HG02571 (cell line): Measurements from ENCODE around the gene ENPP3.
"Not testable (repeated sequence)": the region's sequence is repeated elsewhere in the genome, so short reads cannot be mapped to it uniquely, and the experiment has no call there.

Experiments
- ATAC-seq: cut with Tn5 transposase; IDR thresholded peaks from one replicate; pipeline ENCODE4 v1.9.1; 2021; ENCODE audit warnings: mild to moderate bottlenecking, moderate library complexity; ENCODE audit not compliant: unreplicated experiment

ENPP3 gene

DNA sequence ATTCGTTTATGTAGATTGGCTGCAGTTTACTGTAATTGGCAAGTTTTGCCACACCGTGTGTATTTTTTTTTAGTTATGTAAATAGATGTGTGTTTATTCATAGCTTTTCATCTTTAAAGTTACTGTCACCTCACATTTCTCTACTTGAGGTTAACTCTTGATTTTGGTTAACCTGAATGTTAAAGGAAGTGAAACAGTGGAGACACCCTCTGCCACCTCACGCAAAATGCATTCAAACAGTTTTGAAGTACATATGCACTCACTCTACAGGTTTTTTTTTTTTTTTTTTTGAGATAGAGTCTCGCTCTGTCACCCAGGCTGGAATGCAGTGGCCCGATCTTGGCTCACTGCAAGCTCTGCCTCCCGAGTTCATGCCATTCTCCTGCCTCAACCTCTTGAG, 46.4 kb downstream of the ENPP3 start:
- peak; percentile 55 for ATAC-seq

DNA sequence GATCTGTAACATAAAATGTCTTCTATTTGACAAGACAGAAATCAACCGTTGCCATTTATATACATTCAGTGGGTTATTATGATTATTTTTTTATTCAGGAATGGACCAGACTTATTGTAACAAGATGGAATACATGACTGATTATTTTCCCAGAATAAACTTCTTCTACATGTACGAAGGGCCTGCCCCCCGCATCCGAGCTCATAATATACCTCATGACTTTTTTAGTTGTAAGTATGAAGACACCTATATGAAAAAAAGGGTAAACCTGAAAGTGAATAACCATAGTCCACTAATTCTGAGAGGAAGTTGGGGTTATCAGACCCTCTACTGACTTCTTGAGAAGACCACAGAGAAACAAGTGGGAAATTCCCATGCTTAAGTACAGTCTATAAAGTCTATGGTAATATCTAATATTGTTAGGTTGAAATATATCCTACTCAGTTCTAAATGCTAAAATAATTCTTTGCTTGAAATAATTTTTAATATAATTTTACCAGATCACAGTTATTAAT, 48.2 kb downstream of the ENPP3 start:
- peak; percentile 62 for ATAC-seq

DNA sequence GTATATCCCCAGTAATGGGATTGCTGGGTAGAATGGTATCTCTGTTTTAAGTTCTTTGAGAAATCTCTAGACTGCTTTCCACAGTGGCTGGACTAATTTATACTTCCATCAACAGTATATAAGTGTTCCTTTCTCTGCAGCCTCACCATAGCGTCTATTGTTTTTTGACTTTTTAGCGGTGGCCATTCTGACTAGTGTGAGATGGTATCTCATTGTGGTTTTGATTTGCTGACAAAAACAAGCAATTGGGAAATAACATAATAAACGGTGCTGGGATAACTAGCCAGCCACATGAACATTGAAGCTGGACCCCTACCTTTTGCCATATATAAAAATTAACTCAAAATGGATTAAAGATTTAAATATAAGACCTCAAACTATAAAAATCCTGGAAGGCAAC, 49.9 kb downstream of the ENPP3 start:
- no peak for ATAC-seq

DNA sequence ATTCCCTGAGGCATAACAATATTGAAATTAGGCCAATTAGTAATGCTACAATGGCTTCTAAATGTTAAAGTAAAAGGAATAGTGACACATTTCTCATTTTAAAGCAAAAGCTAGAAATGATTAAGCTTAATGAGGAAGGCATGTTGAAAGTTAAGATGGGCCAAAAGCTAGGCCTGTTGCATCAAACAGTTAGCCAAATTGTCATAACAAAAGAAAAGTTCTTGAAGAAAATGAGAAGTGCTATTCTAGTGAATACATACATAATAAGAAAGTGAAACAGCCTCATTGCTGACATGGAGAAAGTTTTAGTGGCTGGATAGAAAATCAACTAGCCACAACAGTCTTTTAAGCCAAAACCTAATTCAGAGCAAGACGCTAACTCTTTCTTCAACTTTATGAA, 51.2 kb downstream of the ENPP3 start:
- ATAC-seq = peak; percentile 71

DNA sequence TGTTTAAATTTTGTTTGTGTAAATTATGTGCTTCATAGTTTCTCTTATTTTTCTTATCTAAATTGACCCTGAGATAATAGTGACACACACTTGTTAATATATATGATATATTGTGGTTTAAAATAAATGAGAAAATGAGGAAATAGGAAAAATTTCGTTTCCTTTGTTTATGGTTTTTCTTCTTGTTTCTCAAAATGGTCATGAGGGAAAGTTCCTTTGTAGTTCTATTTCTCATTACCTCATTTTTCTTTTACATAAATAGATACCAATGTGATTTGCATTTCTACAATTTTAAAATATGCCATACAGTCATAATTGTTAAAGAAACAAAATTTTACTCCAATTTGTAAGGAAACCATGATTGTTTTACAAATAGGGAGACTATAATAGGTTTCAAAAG, 54.9 kb downstream of the ENPP3 start:
- ATAC-seq = no peak

DNA sequence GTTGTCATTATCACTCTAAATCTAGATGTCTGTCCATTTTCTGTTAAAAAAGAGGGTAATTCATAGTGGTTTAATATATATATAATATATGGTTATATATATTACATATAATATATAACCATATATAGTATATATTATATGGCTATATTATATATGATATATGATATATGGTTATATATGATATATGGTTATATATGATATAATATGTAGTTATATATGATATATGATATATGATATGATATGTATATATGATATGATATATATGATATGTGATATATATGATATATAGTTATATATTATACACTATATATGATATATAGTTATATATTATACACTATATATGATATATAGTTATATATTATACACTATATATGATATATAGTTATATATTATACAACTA, 55.5 kb downstream of the ENPP3 start:
- ATAC-seq = no peak

DNA sequence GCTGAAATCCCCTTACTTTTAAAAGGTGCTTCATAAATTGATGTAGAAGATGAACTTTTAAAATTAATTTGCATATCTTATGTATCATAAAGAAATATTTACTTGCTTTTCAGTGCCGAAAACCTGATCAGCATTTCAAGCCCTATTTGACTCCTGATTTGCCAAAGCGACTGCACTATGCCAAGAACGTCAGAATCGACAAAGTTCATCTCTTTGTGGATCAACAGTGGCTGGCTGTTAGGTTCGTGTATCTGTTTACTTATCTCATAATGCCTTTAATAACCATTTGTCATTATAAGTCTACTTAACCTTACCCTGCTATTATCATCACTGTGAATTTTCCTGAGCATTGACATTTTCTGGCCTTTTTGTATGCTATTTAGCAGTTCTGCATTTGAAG, 56.3 kb downstream of the ENPP3 start:
- ATAC-seq = no peak

DNA sequence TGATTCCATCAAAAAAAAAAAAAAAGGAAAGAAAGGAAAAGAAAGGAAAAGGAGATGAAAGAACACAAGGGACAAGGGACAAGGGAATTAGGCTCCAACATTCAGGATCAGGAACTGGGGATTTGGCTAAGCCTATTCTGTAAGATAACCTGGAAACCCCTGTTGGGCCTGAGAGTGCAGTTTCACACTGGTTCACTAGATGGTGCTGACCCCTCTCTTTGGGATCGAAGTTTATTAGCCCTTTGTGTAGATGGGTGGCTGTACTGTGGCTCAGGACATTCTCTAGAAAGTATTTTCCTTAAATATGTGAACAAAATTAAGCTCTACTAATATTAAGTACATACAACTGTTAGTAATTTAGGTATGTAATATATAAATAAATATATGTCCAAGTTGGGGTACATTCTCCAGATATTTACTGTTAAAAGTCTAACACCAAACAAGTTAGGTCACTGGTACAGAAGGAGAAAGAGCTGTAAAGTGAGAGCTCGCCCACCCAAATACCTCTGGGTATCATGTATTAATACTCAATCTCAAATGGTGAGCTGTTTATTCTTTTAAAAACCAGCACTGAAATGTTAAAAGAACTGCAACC, 57.8 kb downstream of the ENPP3 start:
- peak; percentile 72 for ATAC-seq

DNA sequence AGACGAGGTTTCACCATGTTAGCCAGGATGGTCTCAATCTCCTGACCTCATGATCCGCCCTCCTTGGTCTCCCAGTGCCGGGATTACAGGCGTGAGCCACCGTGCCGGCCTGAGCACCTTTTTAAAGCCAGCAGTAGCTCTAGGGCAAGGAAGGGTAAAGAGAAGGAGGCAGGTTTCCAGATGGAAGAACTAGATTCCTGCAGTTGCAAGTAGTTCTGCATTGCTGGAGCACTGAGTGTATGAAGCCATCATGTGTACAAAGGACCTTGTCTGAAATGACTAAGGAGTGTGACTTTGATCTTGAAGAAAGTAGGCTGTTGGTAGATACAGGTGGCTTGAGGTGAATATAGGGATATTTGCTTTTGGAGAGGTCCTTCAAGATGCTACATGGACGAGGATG, 59.9 kb downstream of the ENPP3 start:
- no peak for ATAC-seq

DNA sequence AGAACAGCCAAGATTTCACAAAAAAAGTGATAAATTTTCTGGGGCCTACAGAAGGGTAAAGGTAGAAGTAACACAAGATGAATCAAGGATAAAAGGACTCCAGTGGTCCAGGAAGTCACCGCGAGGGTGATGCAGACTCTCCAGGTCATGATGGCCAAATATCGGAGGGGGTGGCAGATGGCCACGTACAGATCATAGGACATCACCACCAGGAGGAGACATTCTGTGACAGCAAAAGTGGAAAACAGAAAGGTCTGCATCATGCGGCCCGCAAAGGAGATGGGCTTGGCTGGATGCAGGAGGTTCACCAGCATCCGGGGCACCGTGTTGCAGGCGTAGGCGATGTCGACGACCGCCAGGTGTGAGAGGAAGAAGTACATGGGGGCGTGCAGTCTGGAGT, 63.7 kb downstream of the ENPP3 start:
- not testable (repeated sequence) for ATAC-seq

DNA sequence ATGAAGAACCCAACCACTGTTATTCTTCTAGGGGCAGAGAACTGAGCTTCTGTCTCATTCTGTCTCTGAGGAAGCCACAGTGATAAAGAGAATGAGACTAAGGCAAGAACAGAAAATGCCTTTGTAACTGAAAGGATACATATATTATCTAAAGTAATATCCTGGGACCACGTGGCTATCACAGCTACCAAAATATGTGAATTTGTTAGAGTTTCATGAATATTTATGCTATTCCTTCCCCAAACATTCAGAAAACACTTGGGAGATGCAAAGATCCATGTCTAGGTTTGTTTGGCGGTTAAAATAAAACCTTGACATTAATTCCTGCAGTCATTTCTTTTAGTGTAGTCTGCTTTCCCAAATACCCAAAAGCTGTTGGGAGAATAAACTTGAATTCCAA, 66.8 kb downstream of the ENPP3 start:
- ATAC-seq = not testable (repeated sequence)

DNA sequence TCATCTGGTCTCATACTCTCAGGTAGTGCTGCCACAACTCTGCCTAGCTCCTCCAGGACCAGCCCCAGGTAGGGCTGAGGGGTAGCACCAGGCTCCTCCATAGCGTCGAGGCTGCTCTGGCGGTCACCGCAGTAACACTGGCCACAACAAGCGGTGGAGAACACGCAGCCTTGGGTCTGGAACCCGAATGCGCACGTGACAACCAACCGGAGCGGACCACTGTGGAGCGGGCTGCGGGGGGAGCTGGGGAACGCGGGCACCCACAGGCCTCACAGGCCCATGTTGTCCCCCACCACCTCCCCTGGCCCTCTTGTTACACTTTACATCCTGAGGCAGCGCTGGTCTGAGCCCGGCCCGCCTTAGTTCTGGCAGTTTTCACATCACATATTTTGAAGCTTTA, 73.8 kb downstream of the ENPP3 start, which contains the start of gene CTAGE9:
CTAGE9 (minus strand) TSS at position 101 of the 400 bp plus-strand sequence; CDS start at position 101, 0 bp downstream.
- not testable (repeated sequence) for ATAC-seq

DNA sequence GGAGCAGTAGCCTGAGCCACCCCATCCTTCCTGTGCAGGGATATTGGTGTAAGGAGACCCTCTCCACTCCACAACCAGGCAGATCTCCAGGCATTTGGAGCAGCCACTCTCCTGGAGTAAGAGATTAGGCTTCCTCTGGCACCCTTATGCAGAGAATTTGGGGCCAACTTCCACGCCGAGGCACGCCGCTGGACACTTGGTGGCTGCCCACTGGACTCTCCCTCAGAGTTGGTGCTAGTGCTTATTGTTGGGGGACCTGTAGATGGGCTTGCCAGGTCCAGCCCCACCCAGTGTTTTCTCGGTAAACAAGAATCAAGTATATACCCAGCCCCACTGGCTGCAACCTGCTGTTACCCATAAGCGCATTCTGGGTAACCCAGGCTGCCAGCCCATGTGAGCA, 78.5 kb downstream of the ENPP3 start:
- peak; percentile 69 for ATAC-seq

DNA sequence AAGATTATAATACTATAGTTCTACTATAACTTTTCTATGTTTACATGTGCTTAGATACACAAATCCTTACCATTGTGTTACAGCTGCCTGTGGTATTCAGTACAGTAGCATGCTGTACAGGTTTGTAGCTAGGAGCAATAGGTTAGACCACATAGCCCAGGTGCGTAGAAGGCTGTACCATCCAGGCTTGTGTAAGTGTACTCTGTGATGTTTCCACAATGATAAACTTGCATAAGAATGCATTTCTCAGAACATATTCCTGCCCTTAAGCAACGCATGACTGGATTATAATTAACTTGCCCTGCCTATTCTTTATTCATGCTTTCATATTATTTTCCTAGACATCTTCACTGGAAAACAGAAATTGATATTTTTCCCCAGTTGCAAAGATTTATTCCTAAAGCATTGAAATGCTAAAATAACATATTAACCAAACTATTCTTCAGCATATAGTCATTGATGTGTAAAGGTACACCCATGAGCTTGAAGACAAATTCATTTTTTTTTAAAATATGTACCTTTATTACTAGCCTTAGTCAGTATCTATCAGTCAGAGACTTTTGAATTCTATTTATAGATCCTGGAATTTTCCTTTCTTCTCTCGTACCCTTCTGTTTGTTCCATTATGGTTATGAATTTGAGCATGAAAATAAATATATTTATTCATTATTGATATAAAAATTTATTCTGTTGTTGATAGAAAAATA, 80.9 kb downstream of the ENPP3 start:
- ATAC-seq = no peak

DNA sequence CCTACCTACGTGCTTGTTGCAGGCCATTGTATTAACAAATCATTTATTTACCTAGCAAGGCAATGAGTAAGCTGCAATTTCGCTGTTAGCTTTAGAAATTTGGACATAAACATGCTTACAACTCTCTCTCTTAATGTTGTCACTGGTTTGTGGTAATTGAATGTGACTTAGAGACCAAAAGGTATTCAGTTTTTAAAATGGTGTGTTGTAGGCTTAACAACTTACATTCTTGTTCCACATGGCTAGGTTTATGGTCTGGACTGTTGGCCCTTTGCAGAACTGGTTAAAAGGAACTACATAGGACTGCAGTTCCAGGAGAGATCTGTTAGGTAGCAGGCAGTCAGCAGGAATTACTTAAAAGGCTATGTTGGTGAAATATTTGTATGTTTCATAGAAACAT, 84.1 kb downstream of the ENPP3 start:
- ATAC-seq = no peak

DNA sequence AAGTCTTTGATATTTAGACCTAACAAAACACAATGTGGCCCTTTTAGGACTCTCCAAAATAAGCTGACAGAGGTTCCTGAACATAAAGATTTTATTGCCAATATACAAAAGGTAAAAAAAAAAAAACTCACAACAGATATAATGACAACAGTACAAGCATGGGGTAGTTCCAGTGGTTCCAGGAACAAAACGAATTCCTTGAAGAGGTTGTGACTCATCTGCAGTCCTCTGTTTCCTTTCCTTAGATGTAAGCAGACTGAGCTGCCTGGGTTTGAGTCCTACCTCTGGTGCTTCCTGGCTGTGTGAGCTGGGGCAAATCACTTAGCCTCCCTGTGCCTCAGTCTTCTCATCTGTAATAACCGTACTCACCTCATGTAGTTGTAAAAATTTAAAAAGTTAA, 87.0 kb downstream of the ENPP3 start:
- no peak for ATAC-seq

DNA sequence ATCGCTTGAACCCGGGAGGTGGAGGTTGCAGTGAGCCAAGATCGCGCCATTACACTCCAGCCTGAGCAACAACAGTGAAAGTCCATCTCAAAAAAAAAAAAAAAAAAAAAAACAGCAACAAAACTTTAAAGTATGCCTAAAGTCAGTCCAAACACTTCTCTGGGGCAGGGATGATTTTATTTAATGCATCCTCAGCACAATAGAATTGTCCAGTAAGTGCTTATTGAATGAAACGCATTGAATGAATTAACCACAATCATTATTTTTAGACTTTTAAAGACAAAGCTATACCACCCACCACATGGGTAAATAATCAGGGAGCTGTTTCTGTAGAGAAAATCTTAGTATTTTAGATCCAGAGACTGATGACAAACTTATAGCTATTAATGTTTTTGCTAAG, 90.4 kb downstream of the ENPP3 start:
- ATAC-seq = no peak

DNA sequence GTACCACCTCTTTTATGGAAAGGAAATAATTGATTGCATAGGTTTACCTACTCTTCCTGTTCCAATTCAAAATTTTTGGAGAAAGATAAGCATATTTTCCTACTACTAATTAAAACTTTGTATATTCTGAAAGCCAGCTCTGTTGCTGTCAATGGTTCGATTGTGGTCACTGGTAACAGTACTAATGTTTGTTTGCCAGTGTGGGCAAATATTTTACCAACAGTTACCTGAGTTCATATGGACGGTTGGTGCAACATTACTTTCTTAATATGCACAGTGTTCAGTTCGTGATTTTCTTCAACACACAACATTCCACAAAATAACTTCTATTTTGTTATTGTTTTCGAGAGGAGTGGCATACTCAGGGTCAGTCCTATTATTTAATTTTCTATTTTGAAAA, 90.8 kb downstream of the ENPP3 start:
- ATAC-seq = no peak

DNA sequence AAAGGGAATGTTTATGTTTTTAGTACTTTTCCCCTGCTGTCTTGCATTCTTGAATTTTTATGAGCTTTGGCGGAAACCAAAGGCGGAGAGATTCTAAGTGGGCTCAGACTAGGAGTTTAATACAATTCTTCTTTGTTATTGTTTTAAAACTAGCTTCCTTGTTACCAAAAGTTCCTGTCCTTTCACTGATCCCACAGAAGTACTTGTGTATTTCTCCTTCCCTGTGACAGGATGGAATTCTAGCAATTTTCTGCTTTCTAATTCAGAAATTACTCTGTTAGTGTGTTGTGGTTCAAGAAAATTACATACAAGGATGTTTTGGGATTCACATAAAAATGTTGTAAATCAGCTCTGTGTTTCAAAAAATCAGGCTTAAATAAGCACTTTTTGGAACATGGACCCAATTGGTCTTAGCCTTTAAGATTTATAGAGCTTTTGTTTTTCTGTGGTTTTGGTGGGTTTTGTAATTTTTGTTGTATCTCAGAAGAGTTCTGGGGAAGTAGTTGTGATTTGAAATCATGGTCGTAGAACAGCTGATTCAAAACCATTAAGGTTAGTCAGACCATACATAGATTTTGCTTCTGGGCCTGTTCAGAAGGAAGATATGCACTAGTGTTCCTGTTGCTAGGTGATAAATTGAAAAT, 91.3 kb downstream of the ENPP3 start:
- no peak for ATAC-seq

DNA sequence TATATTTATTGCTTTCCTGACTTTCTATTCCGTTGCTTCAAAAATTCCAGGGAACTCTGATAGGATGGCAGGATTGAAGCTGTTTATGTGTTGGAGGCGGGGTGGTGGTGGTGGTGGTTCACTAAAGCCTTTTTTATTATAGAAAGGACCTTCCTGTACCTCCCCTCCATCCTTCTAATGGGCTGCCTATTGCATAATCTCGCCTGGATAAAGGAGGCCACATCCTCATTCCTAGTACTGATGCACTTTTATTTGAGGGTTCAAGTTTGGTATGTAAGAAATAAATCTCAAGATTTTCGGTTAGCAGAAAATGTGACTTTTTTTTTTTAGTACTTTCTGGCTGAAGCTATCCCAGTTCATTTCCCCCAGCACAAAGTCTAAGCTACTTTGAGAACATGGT, 92.4 kb downstream of the ENPP3 start:
- no peak for ATAC-seq

DNA sequence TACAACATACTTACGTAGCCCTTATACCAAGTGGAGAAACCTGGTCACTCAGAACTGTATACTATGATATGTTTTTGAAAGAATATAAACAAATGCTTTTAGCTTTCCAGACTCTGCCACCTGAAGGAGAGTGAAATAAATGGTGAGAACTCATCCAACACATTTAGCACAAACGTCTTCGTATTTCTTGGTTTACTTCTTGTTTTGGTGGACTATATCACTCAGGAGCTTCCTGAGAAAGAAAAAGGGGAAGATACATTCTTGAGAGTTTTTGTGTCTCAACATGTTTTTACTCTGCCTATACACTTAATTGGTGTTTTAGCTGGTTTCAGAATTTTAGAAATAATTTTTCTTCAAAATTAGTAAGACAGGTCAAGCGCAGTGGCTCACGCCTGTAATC, 93.2 kb downstream of the ENPP3 start:
- ATAC-seq = no peak

DNA sequence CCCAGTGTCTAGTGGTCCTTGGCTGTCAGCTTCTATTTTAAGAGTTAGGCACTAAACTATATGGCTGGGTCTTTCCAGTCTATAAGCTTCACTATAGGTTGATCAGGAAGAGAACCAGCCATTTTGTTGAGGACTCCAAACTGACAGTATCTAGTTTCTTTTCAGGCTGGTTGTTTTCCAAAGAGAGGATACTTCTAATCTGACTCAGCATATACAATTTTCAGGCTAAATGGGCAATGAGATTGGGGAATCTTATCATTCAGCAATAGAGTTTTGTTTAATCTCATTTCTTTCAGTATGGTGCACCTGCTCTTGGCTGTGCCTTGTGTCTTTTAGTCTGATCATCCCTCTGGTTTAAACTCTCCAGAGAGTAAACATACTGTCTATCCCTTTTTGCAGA, 94.1 kb downstream of the ENPP3 start:
- ATAC-seq = no peak
